IMR-90 (cell line): ENCODE data around the gene SINHCAF. TPM values are rescaled to one million over a fixed set of nuclear protein-coding genes. Genes with fewer than 3 reads are reported as not detected.

Experiments
- ATAC-seq: fragments of 200-7000 bp; cut with Tn5 transposase; 2 replicates; pipeline ENCODE4 v1.9.1; 2020; ENCODE audit warnings: low read depth, mild to moderate bottlenecking, moderate library complexity
- BruUV-seq: library from RNA; stranded (reverse); fragments of 400-500 nt; replicated peaks from 2 replicates; lab custom pipeline; 2021; lab: Mats Ljungman, UMichigan
- CTCF ChIA-PET: fragments of 300-600 bp; formaldehyde crosslinking; extraction: SDS; loops from one replicate; lab custom pipeline; 2021; ENCODE audit warnings: antibody characterized with exemption; lab: Yijun Ruan, JAX
- POLR2A ChIA-PET: fragments of 300-600 bp; sonication (Branson Sonifier 250); formaldehyde crosslinking; loops from one replicate; lab custom pipeline; 2022; ENCODE audit warnings: antibody characterized with exemption; ENCODE audit not compliant: unreplicated experiment; lab: Charles Lee
- DNase-seq: peaks from one replicate; pipeline ENCODE4 v3.0.0; 2013
- H2AFZ ChIP-seq: replicated peaks from 2 replicates; pipeline ENCODE3; 2013; ENCODE audit warnings: low read length, mild to moderate bottlenecking; ENCODE audit not compliant: poor library complexity
- H2AK5ac ChIP-seq: 2 replicates; pipeline ENCODE4 v1.6.1; 2013; ENCODE audit warnings: low read depth, low read length, inconsistent platforms
- H2AK9ac ChIP-seq: replicated peaks from 2 replicates; pipeline ENCODE3; 2013; ENCODE audit warnings: mild to moderate bottlenecking, low read depth, low read length, moderate library complexity; ENCODE audit not compliant: poor library complexity
- H2BK120ac ChIP-seq: 2 replicates; pipeline ENCODE4 v1.6.1; 2013; ENCODE audit warnings: low read depth, low read length, inconsistent platforms
- H2BK15ac ChIP-seq: 3 replicates; pipeline ENCODE4 v1.6.1; 2013; ENCODE audit warnings: low read depth, low read length, inconsistent platforms
- H2BK20ac ChIP-seq: 2 replicates; pipeline ENCODE4 v1.6.1; 2013; ENCODE audit warnings: low read depth, mild to moderate bottlenecking, inconsistent platforms, low read length, moderate library complexity
- H2BK5ac ChIP-seq: 2 replicates; pipeline ENCODE4 v1.6.1; 2013; ENCODE audit warnings: mild to moderate bottlenecking, low read depth, low read length, inconsistent platforms; ENCODE audit not compliant: poor library complexity, severe bottlenecking
- H3K14ac ChIP-seq: replicated peaks from 2 replicates; pipeline ENCODE4 v1.6.1; 2013; ENCODE audit warnings: low read depth, low read length, inconsistent platforms
- H3K18ac ChIP-seq: 2 replicates; pipeline ENCODE4 v1.6.1; 2013; ENCODE audit warnings: low read depth, low read length, control low read depth
- H3K23ac ChIP-seq: 2 replicates; pipeline ENCODE4 v1.6.1; 2013; ENCODE audit warnings: low read depth, low read length, inconsistent platforms
- H3K27ac ChIP-seq: 2 replicates; pipeline ENCODE4 v1.5.1; 2013; ENCODE audit warnings: mild to moderate bottlenecking, control low read depth, low read length; ENCODE audit not compliant: insufficient read depth
- H3K27me3 ChIP-seq: 2 replicates; pipeline ENCODE4 v1.6.1; 2013; ENCODE audit warnings: low read length; ENCODE audit not compliant: control insufficient read depth, insufficient read depth
- H3K36me3 ChIP-seq: 2 replicates; pipeline ENCODE4 v1.6.1; 2013; ENCODE audit warnings: low read length, mixed read lengths; ENCODE audit not compliant: control insufficient read depth, insufficient read depth
- H3K4ac ChIP-seq: 2 replicates; pipeline ENCODE4 v1.6.1; 2013; ENCODE audit warnings: low read depth, low read length, inconsistent platforms
- H3K4me1 ChIP-seq: 2 replicates; pipeline ENCODE4 v1.6.1; 2013; ENCODE audit warnings: low read length, mixed read lengths; ENCODE audit not compliant: control insufficient read depth, insufficient read depth
- H3K4me2 ChIP-seq: 2 replicates; pipeline ENCODE4 v1.6.1; 2013; ENCODE audit warnings: low read depth, mild to moderate bottlenecking, control low read depth, low read length, moderate library complexity
- H3K4me3 ChIP-seq: 2 replicates; pipeline ENCODE4 v1.5.1; 2013; ENCODE audit warnings: low read depth, mild to moderate bottlenecking, control low read depth, low read length, moderate library complexity; ENCODE audit not compliant: insufficient read depth
- H3K56ac ChIP-seq: 2 replicates; pipeline ENCODE4 v1.6.1; 2013; ENCODE audit warnings: low read length, inconsistent platforms; ENCODE audit not compliant: insufficient read depth; ENCODE audit errors: extremely low read depth
- H3K79me1 ChIP-seq, 2 experiments: 2 replicates each; pipeline ENCODE4 v1.6.1; 2013; ENCODE audit warnings: low read length in 2 of 2, inconsistent platforms in 1 of 2, low read depth in 1 of 2
- H3K9ac ChIP-seq: 2 replicates; pipeline ENCODE4 v1.6.1; 2013; ENCODE audit warnings: low read depth, low read length, control low read depth
- H3K9me1 ChIP-seq: 2 replicates; pipeline ENCODE4 v1.6.1; 2013; ENCODE audit warnings: low read length, inconsistent platforms; ENCODE audit not compliant: insufficient read depth
- H3K9me3 ChIP-seq: 2 replicates; pipeline ENCODE4 v1.6.1; 2013; ENCODE audit warnings: low read length; ENCODE audit not compliant: control insufficient read depth, insufficient read depth
- H4K20me1 ChIP-seq: 2 replicates; pipeline ENCODE4 v1.6.1; 2013; ENCODE audit warnings: low read length, inconsistent platforms; ENCODE audit not compliant: insufficient read depth
- H4K5ac ChIP-seq: 2 replicates; pipeline ENCODE4 v1.6.1; 2013; ENCODE audit warnings: mild to moderate bottlenecking, low read depth, low read length, control low read depth
- H4K8ac ChIP-seq, 2 experiments: 2 replicates each; pipeline ENCODE4 v1.6.1; 2013; ENCODE audit warnings: low read depth in 2 of 2, low read length in 2 of 2, control low read depth in 1 of 2, inconsistent platforms in 1 of 2
- H4K91ac ChIP-seq: 2 replicates; pipeline ENCODE4 v1.6.1; 2013; ENCODE audit warnings: low read depth, low read length, inconsistent platforms; ENCODE audit not compliant: insufficient read depth
- CEBPB ChIP-seq: IDR thresholded peaks from 2 replicates; pipeline ENCODE4 v1.6.1; 2012; ENCODE audit warnings: low read depth, low read length, improper control_type of control experiment
- CHD1 ChIP-seq: IDR thresholded peaks from 2 replicates; pipeline ENCODE4 v1.6.1; 2012; ENCODE audit warnings: low read depth, low read length, improper control_type of control experiment
- ELK1 ChIP-seq: fragments of 150-350 bp; IDR thresholded peaks from 2 replicates; pipeline ENCODE4 v1.6.1; 2016; ENCODE audit warnings: low read depth, mild to moderate bottlenecking, low read length, moderate library complexity, borderline replicate concordance
- MAZ ChIP-seq: IDR thresholded peaks from 2 replicates; pipeline ENCODE4 v1.6.1; 2012; ENCODE audit warnings: low read depth, mild to moderate bottlenecking, low read length, improper control_type of control experiment, moderate library complexity, borderline replicate concordance
- MXI1 ChIP-seq: IDR thresholded peaks from 2 replicates; pipeline ENCODE4 v1.6.1; 2012; ENCODE audit warnings: low read depth, mild to moderate bottlenecking, low read length, moderate library complexity, borderline replicate concordance
- POLR2A ChIP-seq: IDR thresholded peaks from 2 replicates; pipeline ENCODE4 v1.6.1; 2012; ENCODE audit warnings: mild to moderate bottlenecking, low read depth, low read length
- RAD21 ChIP-seq: IDR thresholded peaks from 2 replicates; pipeline ENCODE4 v1.6.1; 2012; ENCODE audit warnings: low read length, improper control_type of control experiment
- RCOR1 ChIP-seq: IDR thresholded peaks from 2 replicates; pipeline ENCODE4 v1.6.1; 2012; ENCODE audit warnings: mild to moderate bottlenecking, low read length, improper control_type of control experiment; ENCODE audit not compliant: insufficient replicate concordance
- SMC3 ChIP-seq: fragments of 150-350 bp; IDR thresholded peaks from 2 replicates; pipeline ENCODE4 v1.6.1; 2016; ENCODE audit warnings: low read depth, mild to moderate bottlenecking, antibody characterized with exemption, low read length, moderate library complexity
- USF2 ChIP-seq: fragments of 150-350 bp; IDR thresholded peaks from 2 replicates; pipeline ENCODE4 v1.6.1; 2017; ENCODE audit warnings: mild to moderate bottlenecking, antibody characterized with exemption, low read length, low read depth
- WGBS, 2 experiments: methylation state at CpG; one replicate each; pipeline versions ENCODE4 v1.1.5 to v1.1.7; 2013; ENCODE audit warnings: missing lambda C conversion rate in 2 of 2; ENCODE audit not compliant: insufficient read length in 1 of 2; ENCODE audit errors: extremely low coverage in 2 of 2; 5-methylcytosine and 5-hydroxymethylcytosine counted together
- dilution Hi-C: fragments of 300-500 bp; cut with HindIII; formaldehyde crosslinking; loops from one replicate; pipeline ENCODE4 v1.14.3; 2018; ENCODE audit warnings: low sequenced_read_pairs; ENCODE audit not compliant: unreplicated experiment
- in situ Hi-C: fragments of 300-500 bp; cut with MboI; formaldehyde crosslinking; loops from 3 replicates; pipeline ENCODE4 v1.14.3; 2019; ENCODE audit warnings: low sequenced_read_pairs, inconsistent platforms, mixed read lengths
- intact Hi-C: fragments of 100-400 bp; cut with micrococcal nuclease; formaldehyde crosslinking; loops from 2 replicates; pipeline ENCODE4 v1.10.0; 2022
- polyA plus RNA-seq, 3 experiments: library from polyadenylated mRNA; depleted of rRNA; stranded (reverse); fragments of >200 nt; gene quantifications; 2 replicates each; pipeline ENCODE4 v1.2.3, GENCODE V29; 2012; ENCODE audit warnings: low replicate concordance in 1 of 3
- total RNA-seq: library from RNA; depleted of rRNA; stranded (reverse); fragments of >200 nt; gene quantifications from 2 replicates; pipeline ENCODE4 v1.2.3, GENCODE V29; 2012

SINHCAF gene
- total and polyA plus RNA-seq, 2 of the 4 experiments (the other 2 are of a cell fraction): 21.6 to 30.8 TPM

DNA sequence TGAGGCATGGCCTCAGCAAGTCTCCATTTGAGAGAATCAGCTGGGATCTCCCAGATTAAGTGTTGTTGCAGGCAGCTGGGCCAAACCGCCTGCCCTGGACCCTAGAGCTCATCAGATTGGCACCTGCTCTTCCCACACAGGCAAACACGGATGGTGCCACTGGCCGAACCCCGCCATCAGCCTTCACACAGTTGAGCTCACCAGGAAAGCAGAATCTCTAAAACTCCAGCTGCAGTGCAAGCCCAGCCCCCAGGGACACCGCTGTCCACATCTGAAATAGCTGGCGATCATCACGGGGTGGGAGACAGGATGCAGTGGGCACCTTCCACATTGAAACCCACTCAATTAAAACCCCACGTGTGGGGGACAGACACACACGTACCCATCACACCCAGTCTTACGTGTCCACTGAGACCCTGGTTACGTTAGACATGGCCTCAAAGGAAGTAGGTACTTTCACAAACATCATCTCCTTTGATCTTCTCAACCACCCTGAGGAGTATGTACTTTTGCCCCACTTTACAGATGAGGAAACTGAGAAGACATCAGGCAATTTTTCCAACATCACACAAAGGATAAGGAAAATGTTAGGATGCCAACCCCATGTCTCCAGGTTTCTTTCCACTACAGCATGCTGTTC, 88.8 kb downstream of the SINHCAF start:
- Histone ChIP-seq H3K4me2 (no peak overlapping the region), H3K56ac (no peak overlapping the region), H3K18ac (no peak overlapping the region), H2BK120ac (no peak overlapping the region), H3K27me3 (peaks cover 56% of the 10 kb centered on the region), H3K14ac (no peak overlapping the region), H2BK5ac (no peak overlapping the region), H2BK20ac (no peak overlapping the region), H4K5ac (no peak overlapping the region), H3K36me3 (no peaks in the 10 kb centered on the region), H4K20me1 (no peaks in the 10 kb centered on the region), H3K27ac (no peak overlapping the region), H3K9ac (no peak overlapping the region), H3K9me1 (no peaks in the 10 kb centered on the region), H3K4me1 (no peaks in the 10 kb centered on the region), H4K91ac (no peak overlapping the region), H3K23ac (no peak overlapping the region), H3K9me3 (no peaks in the 10 kb centered on the region), H2AFZ (no peak overlapping the region), H3K79me1 (no peaks in the 10 kb centered on the region), H2AK5ac (no peak overlapping the region), H4K8ac (no peak overlapping the region), H3K4ac (no peak overlapping the region), H2AK9ac (no peak overlapping the region), H2BK15ac (no peak overlapping the region), H3K4me3 (no peak overlapping the region)
- in situ Hi-C loops (loop anchor here (5.0 kb wide), 1 partner anchor 385 kb away; no protein-coding TSS in a partner anchor), dilution Hi-C loops (no loop called here), intact Hi-C loops (loop anchor here (10.0 kb wide), 1 partner anchor 252 kb away; no protein-coding TSS in a partner anchor)
- no TSS peak for BruUV-seq
- CTCF ChIA-PET: interaction anchor here (1.0 to 1.6 kb wide), 2 partner anchors 35 to 251 kb away, joined by 3 to 6 read pairs; no protein-coding TSS in a partner anchor
- no peak for ATAC-seq
- TF ChIP-seq MAZ (no peak), MXI1 (no peak), SMC3 (no peak), ELK1 (no peak), USF2 (no peak), RCOR1 (no peak), CEBPB (no peak), POLR2A (no peak), CHD1 (no peak), RAD21 (no peak)
- POLR2A ChIA-PET: no interaction called here
- no peak for DNase-seq
- 83% methylated on average over 1 of the region's 11 CpGs; no CpG with 5 or more reads in 1 of the 2 experiments for WGBS, 2 experiments
